IPS DF 4.7 (cell line): ENCODE measurements around the gene MAP3K12.
"Not testable (repeated sequence)": the region's sequence is repeated elsewhere in the genome, so short reads cannot be mapped to it uniquely, and the experiment has no call there.

Source experiments
- DNase-seq: peaks from one replicate; pipeline ENCODE4 v3.0.0-alpha.2; 2013; ENCODE audit warnings: low spot score; ENCODE audit errors: extremely low read depth

The MAP3K12 gene

DNA sequence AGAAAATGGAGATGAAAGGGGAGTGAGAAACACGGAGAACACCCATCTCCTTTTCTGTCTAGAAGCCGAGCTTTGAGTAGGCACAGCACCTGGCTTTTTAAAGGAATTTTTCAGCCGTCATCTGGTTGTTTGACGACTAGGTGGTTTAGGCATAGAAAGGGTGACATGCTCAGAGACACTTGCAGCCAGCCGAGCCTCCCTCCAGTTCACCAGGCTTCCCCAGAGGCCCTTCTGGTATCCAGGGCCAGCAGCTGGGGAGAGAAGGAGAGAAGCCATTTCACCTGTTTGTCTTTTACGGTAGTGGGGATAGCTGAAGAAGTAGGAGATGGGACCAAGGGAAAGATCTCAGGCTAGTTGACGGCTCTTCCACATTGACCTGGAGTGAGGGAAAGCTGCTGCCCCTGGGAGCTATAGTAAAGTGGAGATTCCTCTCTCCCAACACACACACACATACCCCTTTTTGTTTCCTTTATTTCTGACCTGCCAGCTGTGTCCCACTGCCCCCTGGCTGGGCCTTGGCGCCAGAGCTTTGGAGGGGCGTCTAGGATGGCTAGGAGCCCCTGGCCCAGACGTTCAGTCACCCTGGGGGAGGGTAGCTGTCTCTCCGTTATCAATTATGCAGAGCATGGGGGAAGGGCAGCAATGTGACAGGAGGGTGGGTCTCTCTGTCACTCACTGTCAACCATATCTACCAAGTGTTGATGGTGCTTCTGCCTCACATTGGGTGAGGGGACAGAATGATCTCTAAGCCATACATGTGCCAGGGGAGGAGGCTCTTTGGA lies 5.5 kb downstream of the MAP3K12 start:
- DNase-seq: no peak

DNA sequence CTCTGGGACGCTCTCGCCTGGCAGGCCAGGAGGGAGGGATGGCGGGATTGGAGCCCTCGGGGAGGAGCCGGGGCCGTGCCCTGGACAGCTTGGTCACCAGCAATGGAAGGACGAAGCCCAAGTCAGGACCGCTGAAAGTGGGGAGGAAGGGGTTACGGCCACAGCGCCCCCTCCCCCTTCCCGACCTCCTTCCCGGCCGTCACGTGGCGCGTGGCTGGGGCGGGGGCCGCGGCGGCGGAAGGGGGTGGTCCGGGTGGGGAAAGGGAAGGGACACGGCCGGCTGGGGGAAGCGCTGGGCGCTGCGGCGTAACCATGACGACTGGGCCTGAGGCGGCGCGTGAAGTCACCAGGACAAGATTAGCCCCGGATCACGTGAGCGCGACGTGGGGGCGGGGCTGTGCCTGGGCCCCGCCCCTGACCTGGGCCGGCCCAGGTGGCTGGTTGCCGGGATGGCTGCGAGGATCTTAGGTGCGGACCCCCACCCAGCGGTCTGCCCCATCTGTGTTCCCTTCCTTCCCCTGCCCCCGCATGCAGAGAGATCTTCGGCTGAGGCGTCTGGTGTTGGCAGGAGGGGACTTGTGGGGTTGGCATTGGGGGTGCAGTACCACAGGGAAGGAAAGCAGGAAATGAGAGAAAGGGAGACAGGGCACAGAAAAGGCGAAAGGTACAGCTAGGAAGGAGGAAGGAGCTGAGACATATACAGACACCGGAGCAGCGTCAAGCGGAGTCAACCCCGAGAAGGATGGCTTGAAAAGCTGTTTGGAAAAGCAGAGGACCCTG lies 6.2 kb downstream of the MAP3K12 start:
- DNase-seq: no peak

- DNase-seq: no peak
Observed at GRCh38 chr12:53492188-53492587, 7.1 kb downstream of the MAP3K12 start.

DNA sequence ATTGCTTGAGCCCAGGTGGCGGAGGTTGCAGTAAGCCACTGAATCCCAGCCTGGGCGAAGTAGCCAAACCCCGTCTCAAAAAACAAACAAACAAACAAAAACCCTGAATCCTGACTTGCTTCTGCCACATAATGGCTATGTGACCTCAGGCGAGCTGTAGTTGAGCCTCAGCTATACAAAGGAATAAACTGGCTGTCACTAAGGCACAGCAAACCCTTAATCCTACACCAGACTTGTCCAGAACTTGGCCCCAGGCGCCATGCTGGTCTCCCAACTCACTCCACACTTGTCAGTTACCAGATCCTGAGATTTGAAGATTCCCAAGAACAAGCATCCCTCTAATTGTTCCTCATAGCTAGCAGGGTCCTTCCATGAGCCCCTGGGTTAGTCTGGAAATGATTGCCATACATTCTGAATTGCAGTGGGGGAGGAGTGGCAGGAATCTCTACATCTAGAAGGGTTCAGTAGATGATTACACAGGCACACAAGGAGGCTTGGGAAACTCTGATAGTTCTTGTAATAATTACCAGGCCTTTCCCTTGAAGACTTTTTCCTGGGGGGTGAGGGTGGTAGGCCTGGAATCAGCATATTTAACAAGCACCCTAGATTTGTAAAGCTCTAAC lies 9.9 kb downstream of the MAP3K12 start:
- no peak for DNase-seq

DNA sequence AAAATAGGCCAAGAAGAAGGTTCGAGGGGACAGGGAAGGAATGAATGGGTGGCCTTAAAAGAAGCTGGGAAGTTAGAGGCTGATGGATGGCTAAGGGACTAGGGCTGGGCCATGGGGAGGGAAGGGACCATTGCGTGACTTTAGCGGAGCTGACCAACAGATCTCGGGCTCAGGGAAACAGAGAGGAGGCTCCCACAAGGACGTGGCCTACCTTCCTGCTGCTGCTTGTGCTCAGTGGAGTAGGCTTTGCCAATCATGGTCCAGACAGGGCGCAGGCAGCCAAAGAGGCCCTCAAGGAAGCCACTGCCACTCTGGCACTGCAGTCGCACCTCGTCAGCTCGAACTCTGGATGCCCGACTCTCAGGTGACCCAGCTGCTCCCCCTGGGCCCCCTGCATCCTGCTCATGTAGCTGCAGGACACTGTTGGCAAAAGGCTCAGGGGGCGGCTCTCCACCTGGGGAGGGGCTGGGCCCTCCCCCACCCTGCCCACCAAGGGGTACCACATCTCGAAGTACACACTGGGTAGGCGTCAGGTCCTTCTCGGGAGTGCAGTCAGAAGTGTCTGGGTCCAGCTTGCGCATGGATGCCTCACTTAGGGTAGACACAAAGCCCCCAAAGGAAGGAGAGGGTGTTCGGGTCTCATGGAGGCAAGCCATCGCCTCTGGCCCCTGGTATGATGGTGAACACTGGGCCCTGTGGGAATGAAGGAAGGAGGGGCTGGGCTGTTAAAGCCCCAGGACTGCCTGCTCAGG lies 12.3 kb downstream of the MAP3K12 start:
- no peak for DNase-seq

DNA sequence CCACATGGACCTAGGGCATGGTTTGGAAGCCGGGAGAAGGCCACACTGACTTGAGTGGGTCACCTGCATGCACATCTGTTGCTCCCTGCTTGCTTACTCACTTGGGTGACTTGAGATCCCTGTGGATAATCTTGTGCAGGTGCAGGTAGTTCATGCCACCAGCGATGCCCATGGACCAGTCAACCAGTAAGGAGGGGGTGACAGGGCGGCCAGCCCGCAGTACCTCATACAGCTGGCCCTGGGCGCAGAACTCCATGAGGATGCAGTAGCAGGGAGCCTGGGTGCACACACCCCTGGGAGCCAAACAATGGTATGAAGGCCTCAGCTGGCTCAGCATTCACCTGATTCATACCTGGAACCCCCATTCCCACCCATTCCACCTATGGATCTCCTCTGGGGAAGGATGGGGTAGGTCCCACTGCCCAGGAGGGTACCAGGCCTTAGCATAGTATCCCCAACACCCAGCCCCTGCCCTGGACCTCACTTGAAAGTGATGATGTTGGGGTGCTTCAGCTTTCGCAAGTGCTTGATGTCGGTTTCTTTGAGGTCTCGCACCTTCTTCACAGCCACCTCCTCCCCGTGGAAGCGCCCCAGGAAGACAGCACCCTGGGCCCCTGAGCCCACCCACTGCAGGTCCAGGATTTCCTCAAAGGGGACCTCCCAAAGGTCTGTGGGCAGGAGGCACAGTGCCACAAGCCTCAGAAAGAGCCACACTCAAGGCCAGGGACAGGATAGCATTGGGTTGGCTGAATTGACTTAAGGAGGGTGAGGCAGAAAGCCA lies 13.1 kb downstream of the MAP3K12 start:
- DNase-seq: no peak

- DNase-seq: no peak
Observed at GRCh38 chr12:53484686-53485575, 14.3 kb downstream of the MAP3K12 start.

DNA sequence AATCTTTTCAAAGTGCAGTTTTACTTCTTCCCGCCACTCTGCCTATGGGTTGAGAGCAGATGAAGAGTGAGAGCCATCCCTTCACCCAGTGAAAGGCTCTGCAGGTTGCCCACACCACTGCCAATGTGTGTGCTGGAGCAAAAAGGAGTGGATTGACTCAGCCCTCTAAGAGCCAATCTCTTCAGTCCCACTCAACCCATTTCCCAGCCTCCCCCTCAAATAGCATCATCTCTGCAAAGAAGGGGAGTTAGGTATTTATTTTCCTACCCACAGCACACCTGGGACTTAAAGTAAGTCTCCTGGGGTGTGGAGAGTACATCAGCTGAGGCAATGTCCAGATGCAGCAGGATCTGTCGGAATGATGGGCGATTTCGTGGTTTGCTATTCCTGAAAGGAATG lies 15.3 kb downstream of the MAP3K12 start:
- no peak for DNase-seq

- no peak for DNase-seq
Observed at GRCh38 chr12:53483225-53483978, 15.9 kb downstream of the MAP3K12 start.

DNA sequence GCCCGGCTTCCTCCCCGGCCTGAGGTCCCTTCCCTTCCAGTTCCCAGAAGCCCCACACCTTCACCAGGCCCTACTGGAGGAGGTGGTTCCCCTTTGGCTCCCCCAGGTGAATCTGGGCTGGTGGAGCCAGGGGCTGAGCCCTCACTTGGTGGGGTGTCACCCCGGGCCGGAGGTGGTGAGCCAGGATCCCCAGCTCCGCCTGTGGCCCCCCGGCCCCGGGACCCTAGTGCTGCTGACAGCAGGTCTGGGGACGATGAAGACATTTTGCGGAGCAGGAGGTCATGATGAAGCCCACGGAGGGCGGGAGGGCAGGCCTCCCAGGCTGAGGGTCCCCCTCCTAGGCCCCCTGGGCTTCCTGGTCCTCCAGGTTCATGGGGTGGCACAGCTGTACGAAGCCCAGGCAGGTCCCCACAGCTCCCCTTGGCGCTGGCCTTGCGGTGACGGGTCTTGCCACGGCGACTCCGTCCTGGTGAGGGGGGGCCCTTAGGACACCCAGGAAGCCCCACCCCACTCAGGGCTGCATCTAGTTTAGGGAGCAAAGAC lies 16.6 kb downstream of the MAP3K12 start:
- no peak for DNase-seq

DNA sequence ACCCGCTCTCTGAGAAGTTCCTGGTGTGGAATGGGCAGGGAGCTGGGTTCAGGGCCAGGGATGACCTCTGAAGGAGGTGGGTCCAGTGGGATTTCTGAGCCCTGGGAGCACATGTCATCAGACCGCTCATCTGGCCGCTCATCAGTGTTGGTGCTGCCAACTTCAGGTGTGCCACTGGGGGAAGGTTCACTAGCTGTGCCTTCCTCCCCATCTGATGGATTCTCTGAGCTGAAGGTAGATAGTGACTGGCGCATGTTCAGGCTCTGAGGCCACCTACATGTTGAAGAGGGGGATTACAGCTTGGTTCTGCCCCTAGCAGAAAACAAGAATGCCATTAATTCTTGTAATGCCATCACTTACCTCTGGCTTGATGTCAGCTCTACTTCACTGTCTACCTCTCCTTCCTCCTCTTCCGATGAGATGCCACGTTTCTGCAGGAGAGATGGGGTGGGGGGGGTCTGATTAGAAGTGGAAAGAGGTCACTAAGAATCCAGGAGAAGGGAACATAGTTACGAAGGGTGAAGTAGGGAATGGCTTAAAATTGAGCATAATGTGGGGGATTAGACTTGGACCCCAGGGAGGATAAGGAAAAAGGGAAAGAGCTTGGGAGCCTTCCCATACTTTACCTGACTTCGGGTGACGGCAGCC lies 17.2 kb downstream of the MAP3K12 start:
- no peak for DNase-seq

- not testable (repeated sequence) for DNase-seq
Observed at GRCh38 chr12:53481458-53481857, 17.8 kb downstream of the MAP3K12 start.

DNA sequence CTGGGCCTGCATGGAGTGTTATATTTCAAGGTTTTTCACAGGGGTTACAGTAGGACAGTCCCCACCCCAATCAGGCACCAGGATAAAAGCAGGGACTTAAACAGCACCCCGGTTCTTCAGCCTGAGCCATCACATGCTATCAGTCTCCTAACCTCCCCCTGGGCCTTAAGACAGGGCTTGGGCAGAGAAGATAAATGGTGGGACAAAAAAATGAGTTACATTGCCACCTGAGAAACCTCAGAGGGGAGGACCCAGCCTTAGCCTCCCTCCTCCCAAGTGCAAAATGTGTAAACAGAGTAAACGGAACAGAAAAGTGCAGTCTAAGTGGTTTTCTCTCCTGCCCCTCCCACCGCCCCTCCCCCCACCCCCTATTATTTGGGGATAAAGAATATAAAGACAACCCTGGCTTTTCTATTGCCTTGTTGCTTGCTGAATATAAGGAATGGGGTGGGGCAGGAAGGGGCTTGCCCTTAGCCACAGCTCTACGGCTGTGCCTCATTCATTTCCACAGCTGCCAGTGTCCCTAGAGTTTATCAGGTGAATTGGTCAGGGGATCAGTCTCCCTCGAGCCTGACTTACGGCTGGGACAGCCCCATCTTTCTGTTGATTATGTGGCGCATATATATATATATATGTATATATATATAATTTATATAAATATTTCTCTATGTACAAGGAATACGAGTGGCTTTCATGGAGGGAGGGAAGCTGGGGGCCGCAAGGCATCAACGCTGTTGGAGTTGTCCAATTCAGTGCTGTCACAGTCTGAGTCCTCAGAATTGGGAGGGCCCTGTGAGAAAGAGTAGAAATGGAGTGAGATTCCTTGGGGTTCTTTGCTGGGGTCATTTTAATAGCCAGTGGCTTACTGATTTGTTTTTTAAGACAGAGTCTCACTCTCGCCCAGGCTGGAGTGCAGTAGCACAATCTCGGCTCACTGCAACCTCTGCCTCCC lies 18.5 kb downstream of the MAP3K12 start:
- DNase-seq: no peak

DNA sequence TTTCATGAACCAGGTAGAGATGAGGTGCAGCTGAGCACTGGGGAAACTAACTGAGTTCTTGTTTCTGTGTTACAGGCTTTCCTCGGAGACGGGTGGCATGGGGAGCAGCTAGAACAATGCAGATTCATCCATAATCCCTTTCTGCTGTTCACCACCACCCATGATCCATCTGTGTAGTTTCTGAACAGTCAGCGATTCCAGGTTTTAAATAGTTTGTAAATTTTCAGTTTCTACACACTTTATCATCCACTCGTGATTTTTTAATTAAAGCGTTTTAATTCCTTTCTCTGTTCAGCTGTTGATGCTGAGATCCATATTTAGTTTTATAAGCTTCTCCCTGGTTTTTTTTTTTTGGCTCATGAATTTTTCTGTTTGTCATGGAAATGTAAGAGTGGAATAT lies 19.9 kb downstream of the MAP3K12 start:
- no peak for DNase-seq

- DNase-seq: no peak
Observed at GRCh38 chr12:53478865-53479264, 20.4 kb downstream of the MAP3K12 start.

DNA sequence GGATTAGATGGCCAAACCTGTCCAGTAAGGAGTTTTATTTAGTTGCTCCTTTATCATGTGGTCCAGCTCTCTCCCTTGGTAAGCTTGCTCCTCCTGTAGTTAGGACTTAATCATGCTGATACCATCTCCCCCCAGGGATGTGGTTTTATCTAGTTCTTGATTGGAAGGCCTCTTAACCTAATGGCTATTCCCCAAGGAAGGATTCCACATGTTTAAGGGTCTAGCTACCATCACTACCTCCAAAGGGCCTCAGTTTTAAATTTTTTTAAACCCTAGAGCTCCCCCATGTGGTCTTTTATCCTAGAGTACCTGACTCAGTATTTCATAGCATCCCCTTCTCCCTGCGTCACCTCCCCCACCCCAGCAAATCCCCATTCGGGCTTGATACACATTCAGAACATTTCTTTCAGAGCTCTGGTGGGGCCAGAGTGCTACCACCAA lies 22.5 kb downstream of the MAP3K12 start:
- no peak for DNase-seq

DNA sequence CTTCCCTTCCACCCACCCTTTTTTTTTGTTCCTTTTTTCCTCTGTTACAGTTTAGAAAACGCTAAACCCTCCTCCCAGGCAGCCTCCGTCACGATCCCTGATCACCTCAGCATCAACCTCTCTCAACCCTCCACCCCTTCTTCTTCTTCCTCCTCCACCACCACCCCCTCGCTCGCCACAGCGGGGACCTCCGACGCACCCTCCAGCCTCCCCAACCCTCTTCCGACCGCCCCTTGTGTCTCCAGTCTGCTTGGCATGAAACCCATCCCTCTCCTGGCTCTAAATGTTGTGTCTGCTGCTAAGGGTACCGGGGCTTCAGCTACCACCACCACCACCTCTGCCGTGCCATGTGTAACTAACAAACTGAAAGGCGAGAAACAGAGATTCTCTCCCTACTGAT lies 24.4 kb downstream of the MAP3K12 start:
- no peak for DNase-seq
